OCI-LY7 (cell line): ENCODE results near the gene OXCT2. TPM values are rescaled to one million over a fixed set of nuclear protein-coding genes. Genes with fewer than 3 reads are reported as not detected.
"Not testable (repeated sequence)": the region's sequence is repeated elsewhere in the genome, so short reads cannot be mapped to it uniquely, and the experiment has no call there.

Experiments used
- BruUV-seq: library from RNA; stranded (reverse); fragments of 400-500 nt; replicated peaks from 2 replicates; lab custom pipeline; 2021; lab: Mats Ljungman, UMichigan
- CTCF ChIA-PET: fragments of 300-600 bp; sonication (Branson Sonifier 250); formaldehyde crosslinking; loops from one replicate; lab custom pipeline; 2022; ENCODE audit warnings: antibody characterized with exemption; ENCODE audit not compliant: unreplicated experiment; lab: Charles Lee
- POLR2A ChIA-PET: fragments of 300-600 bp; sonication (Branson Sonifier 250); formaldehyde crosslinking; loops from one replicate; lab custom pipeline; 2022; ENCODE audit warnings: antibody characterized with exemption; lab: Charles Lee
- DNase-seq: peaks from one replicate; pipeline ENCODE4 v3.0.0-alpha.2; 2015; ENCODE audit warnings: low spot score
- H2AFZ ChIP-seq: fragments of 200-600 bp; sonication (generic), shearing (Covaris generic); 2 replicates; pipeline ENCODE4 v1.6.1; 2014; ENCODE audit warnings: mild to moderate bottlenecking, antibody characterized with exemption, low read length, moderate library complexity
- H3K27ac ChIP-seq: fragments of 200-600 bp; sonication (generic); 2 replicates; pipeline ENCODE4 v1.5.1; 2014; ENCODE audit warnings: mixed run types, low read depth, mild to moderate bottlenecking, moderate library complexity, low read length, inconsistent platforms; ENCODE audit not compliant: poor library complexity, severe bottlenecking
- H3K36me3 ChIP-seq: fragments of 200-600 bp; sonication (generic); 2 replicates; pipeline ENCODE4 v1.6.1; 2014; ENCODE audit warnings: mild to moderate bottlenecking, antibody characterized with exemption, low read length, moderate library complexity, mixed read lengths; ENCODE audit not compliant: insufficient read depth
- H3K4me1 ChIP-seq: fragments of 200-600 bp; sonication (generic); 2 replicates; pipeline ENCODE4 v1.5.1; 2014; ENCODE audit warnings: mild to moderate bottlenecking, low read length; ENCODE audit not compliant: insufficient read depth, poor library complexity, severe bottlenecking
- H3K4me2 ChIP-seq: fragments of 200-600 bp; sonication (generic); 2 replicates; pipeline ENCODE4 v1.6.1; 2014; ENCODE audit warnings: mild to moderate bottlenecking, low read length
- H3K4me3 ChIP-seq: fragments of 200-600 bp; sonication (generic); 2 replicates; pipeline ENCODE4 v1.5.1; 2014; ENCODE audit warnings: mild to moderate bottlenecking, low read depth, low read length; ENCODE audit not compliant: poor library complexity, severe bottlenecking
- H3K79me2 ChIP-seq: fragments of 200-600 bp; sonication (generic); 2 replicates; pipeline ENCODE4 v1.6.1; 2016; ENCODE audit warnings: low read depth, mild to moderate bottlenecking, low read length, moderate library complexity, mixed read lengths; ENCODE audit not compliant: insufficient read depth
- H3K9me2 ChIP-seq: fragments of 200-600 bp; sonication (generic); 2 replicates; pipeline ENCODE4 v1.6.1; 2016; ENCODE audit warnings: mild to moderate bottlenecking, low read length, mixed read lengths; ENCODE audit not compliant: insufficient read depth
- H3K9me3 ChIP-seq: fragments of 200-600 bp; sonication (generic); 2 replicates; pipeline ENCODE4 v1.6.1; 2014; ENCODE audit warnings: mild to moderate bottlenecking, mixed run types, low read length, mixed read lengths
- H4K20me1 ChIP-seq: fragments of 200-600 bp; sonication (generic); 2 replicates; pipeline ENCODE4 v1.6.1; 2014; ENCODE audit warnings: mild to moderate bottlenecking, antibody characterized with exemption, low read length, moderate library complexity, mixed read lengths; ENCODE audit not compliant: insufficient read depth
- intact Hi-C: fragments of 100-400 bp; cut with micrococcal nuclease; formaldehyde crosslinking; loops from one replicate; pipeline ENCODE4 v1.10.0; 2022; ENCODE audit not compliant: unreplicated experiment
- total RNA-seq, 2 experiments: library from RNA; depleted of rRNA in 1 of 2; stranded (reverse); fragments of >200 nt in 1 of 2; shearing (Covaris generic) in 1 of 2; gene quantifications; 2 replicates each; pipeline ENCODE4 v1.2.3, GENCODE V29; 2014 to 2022

OXCT2 gene
- total RNA-seq, 2 experiments from 2014 or later: 0.17 to 0.79 TPM

DNA sequence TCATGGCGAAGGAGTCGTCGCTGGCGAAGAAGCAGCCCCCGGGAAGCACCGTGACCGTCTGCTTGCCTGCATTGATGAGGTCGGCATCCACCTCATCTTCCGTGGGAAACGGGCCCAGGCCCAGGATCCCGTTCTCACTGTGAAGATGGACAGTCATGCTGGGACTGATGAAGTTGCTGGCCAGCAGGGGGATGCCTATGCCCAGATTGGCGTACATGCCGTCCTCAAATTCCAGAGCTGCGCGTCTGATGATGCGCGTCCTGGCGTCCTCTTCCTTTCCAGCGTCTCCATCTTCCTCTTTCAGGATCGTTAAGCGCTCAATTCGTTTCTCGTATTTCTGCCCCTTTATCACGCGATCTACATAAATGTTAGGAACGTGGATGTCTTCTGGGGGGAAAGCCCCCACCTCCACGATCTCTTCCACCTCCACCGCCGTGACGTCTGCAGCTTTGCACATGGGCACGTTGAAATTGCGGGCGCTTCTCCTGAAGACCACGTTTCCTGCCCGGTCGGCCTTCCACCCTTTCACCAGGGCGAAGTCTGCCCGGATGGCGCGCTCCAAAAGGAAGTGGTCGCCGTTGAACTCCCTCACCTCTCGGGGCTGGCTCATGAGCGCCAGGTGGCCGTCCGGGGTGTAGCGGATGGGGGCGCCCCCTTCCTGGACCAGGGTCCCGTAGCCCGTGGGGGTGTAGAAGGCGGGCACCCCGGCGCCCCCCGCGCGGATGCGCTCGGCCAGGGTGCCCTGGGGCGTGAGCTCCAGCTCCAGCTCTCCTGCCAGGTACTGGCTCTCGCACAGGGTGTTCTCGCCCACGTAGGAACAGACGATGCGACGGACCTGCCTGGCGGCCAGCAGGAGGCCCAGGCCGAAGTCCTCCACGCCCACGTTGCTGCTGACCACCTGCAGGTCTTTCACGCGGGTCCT is 787 bp downstream of the OXCT2 start:
- H2AFZ ChIP-seq, H3K9me3 ChIP-seq, CTCF ChIA-PET, DNase-seq, H4K20me1 ChIP-seq, BruUV-seq, H3K4me2 ChIP-seq, H3K4me1 ChIP-seq, H3K79me2 ChIP-seq, intact Hi-C loops, H3K9me2 ChIP-seq, H3K27ac ChIP-seq, H3K36me3 ChIP-seq, H3K4me3 ChIP-seq, POLR2A ChIA-PET: not testable (repeated sequence)

DNA sequence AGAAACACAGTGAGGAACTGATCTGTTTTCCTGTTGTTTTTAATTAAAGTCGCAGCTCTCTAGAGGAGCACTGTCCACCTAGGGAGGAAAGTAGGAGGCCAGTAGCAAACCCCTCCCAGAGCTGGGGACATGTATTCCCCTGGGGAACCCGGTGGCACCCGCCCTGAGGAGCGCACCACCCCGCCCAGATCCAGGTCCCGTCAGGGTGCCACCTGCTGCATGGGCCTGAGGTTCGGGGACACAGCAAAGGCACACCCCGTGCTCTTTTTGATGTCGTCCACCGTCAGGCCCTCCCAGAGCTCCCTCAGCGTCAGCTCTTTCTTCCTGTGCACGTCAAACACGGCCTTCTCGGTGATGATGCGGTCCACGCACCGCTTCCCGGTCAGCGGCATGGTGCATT is 1.6 kb downstream of the OXCT2 start:
- H4K20me1 ChIP-seq, BruUV-seq, H3K9me3 ChIP-seq, H3K4me3 ChIP-seq, POLR2A ChIA-PET, H3K9me2 ChIP-seq, H2AFZ ChIP-seq, H3K36me3 ChIP-seq, H3K4me1 ChIP-seq, intact Hi-C loops, CTCF ChIA-PET, H3K27ac ChIP-seq, H3K79me2 ChIP-seq, H3K4me2 ChIP-seq, DNase-seq: not testable (repeated sequence)

DNA sequence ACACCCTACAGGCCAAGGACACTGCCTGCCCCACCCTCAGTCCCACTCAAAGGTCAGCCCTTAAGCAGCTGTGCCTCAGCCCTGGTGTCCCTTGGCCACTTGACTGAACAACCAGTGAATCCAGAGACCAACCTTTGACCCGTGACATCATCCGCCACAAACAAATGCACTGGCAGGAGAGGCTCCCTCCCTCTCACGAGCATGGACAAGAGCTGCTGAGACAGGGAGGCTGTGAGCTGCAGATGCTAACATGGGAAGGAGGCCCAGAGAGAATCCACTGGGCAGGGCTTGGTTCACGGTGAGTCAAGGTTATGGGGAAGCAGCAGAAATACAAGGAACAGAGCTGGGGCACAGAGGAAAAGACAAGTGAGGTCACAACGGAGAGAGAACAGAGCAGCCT is 4.7 kb downstream of the OXCT2 start:
- CTCF ChIA-PET, H3K4me3 ChIP-seq, intact Hi-C loops, H3K79me2 ChIP-seq, H4K20me1 ChIP-seq, H3K36me3 ChIP-seq, H3K9me2 ChIP-seq, POLR2A ChIA-PET, H2AFZ ChIP-seq, H3K4me1 ChIP-seq, H3K27ac ChIP-seq, H3K4me2 ChIP-seq, H3K9me3 ChIP-seq, BruUV-seq, DNase-seq: not testable (repeated sequence)

DNA sequence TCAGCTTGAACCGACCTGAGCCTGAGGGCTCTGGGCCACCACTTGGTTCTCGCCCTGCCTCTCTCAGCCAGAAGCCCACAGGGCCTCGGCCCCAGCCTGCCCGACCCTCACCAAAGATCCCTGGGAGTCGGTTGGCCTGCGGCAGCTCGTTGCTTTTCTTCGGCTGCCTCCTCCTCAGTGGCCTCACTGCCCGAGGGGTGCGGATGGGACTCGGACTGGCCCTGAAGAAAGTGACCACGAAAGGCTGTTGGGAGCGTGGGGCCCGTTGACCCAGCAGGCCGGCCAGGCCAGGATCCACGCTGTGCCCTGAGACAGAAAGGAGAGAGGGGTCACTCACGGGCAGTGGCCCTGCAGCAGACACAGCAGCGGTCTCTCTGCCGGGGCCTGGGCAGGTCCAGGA is 6.6 kb downstream of the OXCT2 start:
- DNase-seq, H3K4me2 ChIP-seq, H3K4me1 ChIP-seq, H3K36me3 ChIP-seq, H3K4me3 ChIP-seq, H2AFZ ChIP-seq, H3K9me2 ChIP-seq, POLR2A ChIA-PET, BruUV-seq, H3K9me3 ChIP-seq, H3K79me2 ChIP-seq, H3K27ac ChIP-seq, CTCF ChIA-PET, intact Hi-C loops, H4K20me1 ChIP-seq: not testable (repeated sequence)

DNA sequence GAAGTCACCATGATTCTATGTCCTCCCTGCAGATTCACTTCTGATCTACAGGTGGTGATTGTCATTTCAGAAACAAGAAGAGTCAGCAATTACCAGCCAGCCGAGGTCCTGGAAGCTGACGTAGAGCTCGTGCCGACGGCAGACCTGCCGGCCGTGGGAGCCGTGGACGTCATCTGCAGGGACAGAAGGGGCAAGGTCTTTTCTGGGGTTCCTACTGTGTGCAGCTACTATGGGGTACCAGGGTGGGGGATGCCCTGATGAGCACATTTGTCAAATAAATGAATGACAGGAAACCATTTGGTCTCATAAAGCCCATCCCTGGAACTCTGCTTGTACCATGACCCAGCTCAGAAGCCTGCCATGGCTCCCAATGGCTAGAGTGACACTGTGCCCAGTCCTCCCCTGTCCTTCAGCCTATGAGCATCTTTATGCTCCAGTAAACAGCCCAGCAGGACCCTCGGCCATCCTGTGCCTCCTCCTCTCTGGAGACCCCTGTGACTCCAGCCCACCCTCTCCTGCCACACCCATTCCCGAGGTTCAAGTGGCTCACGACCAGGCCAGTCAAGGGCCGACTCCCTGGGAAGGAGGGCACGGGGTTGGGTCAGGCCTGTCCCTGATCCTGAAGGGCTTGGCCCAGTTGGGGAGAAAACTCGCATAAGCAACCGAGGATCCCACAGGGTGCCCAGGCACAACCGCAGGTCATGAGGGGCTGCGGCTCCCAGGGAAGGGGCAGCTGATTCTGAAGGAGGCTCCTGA is 7.4 kb downstream of the OXCT2 start:
- DNase-seq, H3K79me2 ChIP-seq, H3K4me1 ChIP-seq, H3K9me2 ChIP-seq, H3K9me3 ChIP-seq, H4K20me1 ChIP-seq, BruUV-seq, H3K4me2 ChIP-seq, POLR2A ChIA-PET, CTCF ChIA-PET, H2AFZ ChIP-seq, H3K4me3 ChIP-seq, H3K36me3 ChIP-seq, H3K27ac ChIP-seq, intact Hi-C loops: not testable (repeated sequence)
